ENCODE measurements around the gene CCBE1. TPM values are rescaled to one million over a fixed set of nuclear protein-coding genes. Genes with fewer than 3 reads are reported as not detected.
A peak's percentile ranks its signal among the peaks of the same experiment; 100 is the strongest.

CCBE1 gene
- total RNA-seq, 1 donor from 2014 or later = 0.40 TPM

GRCh38 chr18:59566533-59566971, 130.7 kb downstream of the CCBE1 start:
- no peak for ATAC-seq

DNA sequence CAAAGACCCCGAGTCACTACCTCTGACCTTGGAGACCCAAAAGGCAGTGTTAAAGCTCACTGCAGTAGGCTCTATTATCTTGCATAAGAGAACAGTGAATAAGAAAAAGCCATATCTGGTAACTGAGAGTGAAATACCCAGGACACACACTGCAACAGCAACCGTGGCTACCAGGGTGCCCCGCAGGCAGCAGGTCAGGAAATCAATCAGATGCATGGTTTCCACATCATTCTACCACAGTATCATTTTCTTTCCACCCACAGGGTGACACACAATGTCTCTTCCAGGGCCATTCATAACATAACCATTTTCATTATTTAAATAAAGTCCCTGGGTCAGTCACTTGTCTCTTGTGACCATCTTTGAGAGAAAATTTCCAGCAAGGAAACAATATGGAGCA, 131.3 kb downstream of the CCBE1 start:
- ATAC-seq = no peak

GRCh38 chr18:59564561-59564960, 132.7 kb downstream of the CCBE1 start:
- no peak for ATAC-seq

GRCh38 chr18:59563176-59563785, 133.9 kb downstream of the CCBE1 start:
- ATAC-seq = no peak

- ATAC-seq = no peak
Observed at GRCh38 chr18:59562751-59563150, 134.5 kb downstream of the CCBE1 start.

GRCh38 chr18:59561612-59562011, 135.6 kb downstream of the CCBE1 start:
- no peak for ATAC-seq

GRCh38 chr18:59560556-59560955, 136.7 kb downstream of the CCBE1 start:
- peak; percentile 93 for ATAC-seq

GRCh38 chr18:59559528-59559927, 137.7 kb downstream of the CCBE1 start:
- no peak for ATAC-seq

DNA sequence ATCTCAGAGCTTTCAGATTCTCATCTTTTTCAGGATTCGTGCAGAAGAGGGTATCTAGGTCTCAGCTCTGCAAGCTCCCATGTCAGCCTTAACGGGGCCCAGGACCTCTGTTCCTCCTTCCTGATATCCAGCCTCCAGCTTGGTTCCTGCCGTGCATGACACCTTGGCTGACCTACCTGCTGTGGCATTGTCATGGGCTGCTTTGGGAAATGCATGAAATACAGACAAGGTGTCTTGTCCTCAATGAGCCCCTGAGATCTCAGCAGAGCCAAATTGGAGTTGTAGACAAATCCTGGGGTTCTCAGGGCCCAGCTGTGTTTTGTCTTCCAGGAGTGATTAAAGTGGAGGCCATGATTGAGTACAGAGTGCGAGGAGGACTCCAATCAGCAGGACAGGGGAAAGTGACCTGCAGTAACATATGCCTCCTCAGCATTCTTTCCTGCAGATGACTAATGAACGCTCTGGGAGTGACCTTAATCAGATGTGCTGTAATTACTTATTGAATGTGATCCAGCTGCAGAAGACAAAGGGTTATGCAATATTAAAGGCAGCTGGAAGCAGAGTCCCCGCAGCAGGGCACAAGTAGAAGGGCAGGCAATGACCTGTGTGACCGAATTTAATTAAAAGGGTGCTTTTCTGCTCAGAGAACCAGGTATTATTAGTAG, 141.1 kb downstream of the CCBE1 start:
- ATAC-seq = peak; percentile 83

DNA sequence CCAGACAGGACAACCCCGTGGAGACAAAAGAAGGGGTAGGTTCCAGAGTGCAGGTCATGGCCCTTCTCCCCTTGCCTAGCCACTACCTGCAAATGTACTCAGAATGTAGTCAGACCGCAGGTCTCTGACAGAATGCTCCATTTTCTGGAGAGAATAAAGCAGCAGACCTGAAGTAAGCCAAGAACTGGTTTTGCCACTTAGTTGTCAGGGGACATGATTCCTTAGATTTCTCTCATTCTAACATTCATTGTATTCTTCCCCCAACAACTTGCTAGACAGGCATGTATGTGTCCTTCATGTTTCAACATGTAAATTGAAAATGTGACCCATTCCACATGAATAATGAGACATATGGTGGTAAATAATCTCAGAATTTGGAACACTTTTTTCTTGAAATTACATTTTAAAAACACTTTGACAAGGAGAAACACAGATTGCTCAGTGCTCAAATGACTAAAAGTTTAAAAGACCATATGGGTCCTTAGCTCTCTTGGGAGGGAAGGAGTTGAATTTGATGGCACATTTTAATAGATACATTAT, 142.4 kb downstream of the CCBE1 start:
- peak; percentile 73 for ATAC-seq

DNA sequence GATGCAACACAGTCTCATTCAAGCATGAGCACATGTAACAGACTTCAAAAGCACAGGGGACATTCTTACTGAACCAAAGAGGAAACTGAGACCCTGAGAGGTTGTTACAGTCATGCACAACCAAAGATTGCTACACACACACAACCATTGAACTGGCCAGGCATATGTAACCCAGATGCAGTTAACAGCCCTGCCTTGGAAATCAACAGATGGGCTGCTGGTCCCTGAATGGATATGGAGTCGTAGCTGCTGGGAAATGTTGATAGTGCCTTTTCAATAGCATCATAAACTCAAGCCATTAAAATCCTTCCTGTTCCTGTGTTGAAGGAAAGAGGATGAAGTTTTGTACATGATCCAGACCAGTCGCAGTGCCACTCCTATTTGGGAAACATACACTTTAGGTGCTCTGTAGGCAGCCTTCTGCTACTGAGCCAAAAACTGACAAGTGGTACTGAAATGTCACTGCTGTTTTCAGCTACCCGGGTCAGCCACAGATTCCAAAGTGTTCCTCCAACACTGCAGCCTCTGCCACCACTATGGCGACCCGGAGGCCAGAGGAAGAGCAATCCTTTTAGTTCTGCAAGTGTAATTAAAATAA, 143.9 kb downstream of the CCBE1 start:
- ATAC-seq = no peak

GRCh38 chr18:59551902-59552635, 145.2 kb downstream of the CCBE1 start:
- no peak for ATAC-seq

- ATAC-seq = no peak
Observed at GRCh38 chr18:59550174-59550516, 147.1 kb downstream of the CCBE1 start.

DNA sequence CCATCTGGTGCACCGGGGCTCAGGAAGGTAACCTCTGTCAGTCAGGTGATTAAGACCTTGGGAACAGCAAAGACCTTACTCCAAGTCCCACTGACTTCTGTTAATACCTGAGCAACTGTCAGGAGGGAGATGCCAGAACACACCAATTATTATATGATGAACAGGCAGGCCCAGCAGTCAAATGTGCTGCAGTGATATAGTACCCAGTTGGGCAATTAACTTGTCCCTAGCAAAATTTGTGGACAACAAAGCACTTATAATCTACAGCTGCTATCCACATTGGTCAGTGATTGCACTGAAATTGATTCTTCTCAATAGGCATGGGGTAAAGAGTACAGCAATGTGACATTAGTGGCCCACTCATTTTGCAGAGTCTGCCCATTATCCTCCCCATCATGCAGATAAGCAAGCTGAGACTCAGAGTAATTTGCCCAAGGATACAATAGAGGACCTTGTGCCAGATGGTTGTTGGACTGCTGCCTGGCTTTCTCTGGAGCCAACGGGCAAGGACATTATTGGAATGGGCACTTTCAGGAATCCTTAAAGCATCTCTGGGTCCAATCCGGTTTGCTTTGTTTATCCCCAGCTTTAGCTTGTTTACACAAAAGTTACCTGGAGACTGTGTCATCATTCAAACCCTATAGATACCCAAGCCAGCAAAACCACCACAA, 147.6 kb downstream of the CCBE1 start:
- ATAC-seq = no peak

DNA sequence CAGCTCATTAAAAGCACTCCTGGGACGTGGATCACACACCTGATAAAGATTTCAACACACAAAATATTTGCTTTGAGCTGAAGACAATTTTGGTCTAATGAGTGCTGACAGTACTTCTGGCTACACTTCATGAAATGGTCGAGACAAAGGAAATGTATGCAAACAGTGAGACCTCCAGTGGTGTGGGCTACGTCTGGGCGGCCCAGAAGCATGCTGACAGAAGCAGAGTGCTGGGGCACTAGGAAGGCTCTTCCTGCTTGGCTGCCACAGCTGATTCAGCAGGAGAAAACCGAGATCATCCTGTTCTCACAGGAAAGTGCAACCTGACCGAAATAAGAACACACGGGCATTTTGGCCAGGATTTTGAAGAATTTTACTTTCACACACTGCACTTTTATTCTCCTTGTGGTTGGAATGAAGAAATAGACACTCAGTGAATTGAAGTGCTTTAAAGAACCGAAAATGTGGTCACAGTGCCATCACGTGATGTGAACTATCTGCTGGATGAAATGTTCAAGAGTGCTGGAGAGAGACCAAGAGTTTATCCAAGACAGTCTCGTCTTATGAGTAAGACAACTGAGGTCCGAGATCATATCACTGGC, 149.5 kb downstream of the CCBE1 start:
- peak; percentile 42 for ATAC-seq

- ATAC-seq = no peak
Observed at GRCh38 chr18:59546188-59546587, 151.0 kb downstream of the CCBE1 start.

- ATAC-seq = no peak
Observed at GRCh38 chr18:59540780-59541179, 156.4 kb downstream of the CCBE1 start.

DNA sequence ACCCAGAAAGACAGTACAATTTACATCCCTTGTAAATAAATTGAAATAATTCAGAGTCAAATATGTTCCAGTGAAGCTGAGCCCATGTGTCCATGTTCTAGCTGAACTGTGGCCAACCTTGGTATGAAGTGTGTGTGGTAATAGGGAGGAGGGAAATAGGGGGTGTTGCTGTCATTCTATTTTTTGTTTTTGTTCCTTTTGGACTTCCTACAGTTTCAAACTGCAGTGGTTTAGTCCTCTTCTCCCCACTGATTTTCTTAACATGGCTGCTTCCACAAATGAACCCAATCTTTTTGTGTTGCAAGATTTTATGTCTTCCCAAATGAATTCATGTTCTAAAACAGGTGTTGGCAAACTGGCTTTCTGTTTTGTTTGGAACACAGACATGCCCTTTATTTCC, 156.9 kb downstream of the CCBE1 start:
- no peak for ATAC-seq

- no peak for ATAC-seq
Observed at GRCh38 chr18:59539108-59539507, 158.1 kb downstream of the CCBE1 start.

DNA sequence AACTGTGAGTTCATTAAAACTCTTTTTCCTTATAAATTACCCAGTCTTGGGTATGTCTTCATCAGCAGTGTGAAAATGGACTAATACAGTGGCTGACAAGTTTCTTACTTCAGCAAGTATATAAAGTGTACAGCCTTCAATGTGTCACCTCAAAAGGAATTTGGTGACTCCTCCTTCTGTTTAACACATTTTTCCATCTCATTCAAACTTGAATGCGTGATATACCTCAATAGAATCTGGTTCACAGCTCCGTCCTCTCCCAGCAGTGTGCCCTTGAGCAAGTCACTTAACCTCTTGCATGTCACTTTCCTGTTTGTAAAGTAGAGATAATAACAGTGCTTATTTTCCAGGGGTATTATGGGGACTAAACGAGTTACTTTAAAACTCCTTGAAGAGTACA, 159.6 kb downstream of the CCBE1 start:
- ATAC-seq = peak; percentile 20

GRCh38 chr18:59536166-59536565, 161.1 kb downstream of the CCBE1 start:
- ATAC-seq = no peak

GRCh38 chr18:59535055-59535454, 162.2 kb downstream of the CCBE1 start:
- no peak for ATAC-seq

All from esophagus mucosa (tissue), 1 donor.